WTC11 (cell line): Measurements from ENCODE around the gene SLC48A1.

Experiments used
- ARID4B ChIP-seq: sonication (generic); formaldehyde crosslinking; IDR thresholded peaks from 2 replicates; pipeline ENCODE4 v1.8.0; 2023; ENCODE audit warnings: missing genetic modification reagents, mild to moderate bottlenecking, borderline replicate concordance
- ATF1 ChIP-seq: sonication (generic); formaldehyde crosslinking; IDR thresholded peaks from 2 replicates; pipeline ENCODE4 v1.8.1; 2023; ENCODE audit warnings: mild to moderate bottlenecking, moderate library complexity, missing genetic modification reagents
- CTCF ChIP-seq: fragments of 200-600 bp; IDR thresholded peaks from 2 replicates; pipeline ENCODE4 v1.8.0; 2022; ENCODE audit warnings: antibody characterized with exemption
- E2F5 ChIP-seq: sonication (generic); formaldehyde crosslinking; IDR thresholded peaks from 2 replicates; pipeline ENCODE4 v1.8.1; 2022; ENCODE audit warnings: mild to moderate bottlenecking, moderate library complexity, missing genetic modification reagents
- ETV6 ChIP-seq: sonication (generic); formaldehyde crosslinking; IDR thresholded peaks from 2 replicates; pipeline ENCODE4 v1.8.1; 2022; ENCODE audit warnings: mild to moderate bottlenecking, missing genetic modification reagents
- IRF2 ChIP-seq: sonication (generic); formaldehyde crosslinking; IDR thresholded peaks from 2 replicates; pipeline ENCODE4 v1.8.0; 2022; ENCODE audit warnings: low read depth, missing genetic modification reagents, borderline replicate concordance
- KAT7 ChIP-seq: sonication (generic); formaldehyde crosslinking; IDR thresholded peaks from 2 replicates; pipeline ENCODE4 v1.8.1; 2023; ENCODE audit warnings: missing genetic modification reagents, mild to moderate bottlenecking, borderline replicate concordance
- NFATC4 ChIP-seq: fragments of 250-450 bp; sonication (Bioruptor Pico); IDR thresholded peaks from 2 replicates; pipeline ENCODE4 v1.9.0; 2021; ENCODE audit warnings: mild to moderate bottlenecking
- NFE2L1 ChIP-seq: sonication (generic); formaldehyde crosslinking; IDR thresholded peaks from 2 replicates; pipeline ENCODE4 v1.8.1; 2023; ENCODE audit warnings: missing genetic modification reagents
- NR2C2 ChIP-seq: sonication (generic); formaldehyde crosslinking; IDR thresholded peaks from 2 replicates; pipeline ENCODE4 v1.8.0; 2022; ENCODE audit warnings: mild to moderate bottlenecking, missing genetic modification reagents
- SP1 ChIP-seq: sonication (generic); formaldehyde crosslinking; conservative IDR thresholded peaks from 2 replicates; pipeline ENCODE4 v1.8.1; 2022; ENCODE audit warnings: missing genetic modification reagents
- TEAD4 ChIP-seq: sonication (generic); formaldehyde crosslinking; IDR thresholded peaks from 2 replicates; pipeline ENCODE4 v1.8.0; 2022; ENCODE audit warnings: mild to moderate bottlenecking, missing genetic modification reagents
- USF2 ChIP-seq: sonication (generic); formaldehyde crosslinking; IDR thresholded peaks from 2 replicates; pipeline ENCODE4 v1.8.1; 2023; ENCODE audit warnings: mild to moderate bottlenecking, missing genetic modification reagents, moderate library complexity
- ZNF317 ChIP-seq: sonication (generic); formaldehyde crosslinking; IDR thresholded peaks from 2 replicates; pipeline ENCODE4 v1.8.1; 2023; ENCODE audit warnings: low read depth, mild to moderate bottlenecking, moderate library complexity, missing genetic modification reagents, borderline replicate concordance

- no peak for TF ChIP-seq IRF2
- no peak for TF ChIP-seq E2F5 (CRISPR knock-in tag)
- no peak for TF ChIP-seq CTCF
- no peak for TF ChIP-seq USF2 (CRISPR knock-in tag)
- TF ChIP-seq NR2C2 (CRISPR knock-in tag), result no peak
- TF ChIP-seq ARID4B (CRISPR knock-in tag), result no peak
- TF ChIP-seq SP1, result no peak
- no peak for TF ChIP-seq NFATC4 (CRISPR knock-in tag)
- no peak for TF ChIP-seq ETV6
- no peak for TF ChIP-seq KAT7 (CRISPR knock-in tag)
- no peak for TF ChIP-seq ZNF317 (CRISPR knock-in tag)
- TF ChIP-seq TEAD4 (CRISPR knock-in tag), result no peak
- no peak for TF ChIP-seq ATF1 (CRISPR knock-in tag)
- TF ChIP-seq NFE2L1, result no peak
Observed at GRCh38 chr12:47817272-47818006, 44.4 kb downstream of the SLC48A1 start.
